Measurements from ENCODE around the gene POMGNT2. TPM values are rescaled to one million over a fixed set of nuclear protein-coding genes. Genes with fewer than 3 reads are reported as not detected.

The POMGNT2 gene
- total RNA-seq, 1 donor from 2014 or later = 13.0 TPM

GRCh38 chr3:43077707-43078106 lies 28.2 kb downstream of the POMGNT2 start:
- H3K4me3 ChIP-seq (ENCODE audit: low read length in 3 of 3) = no peak overlapping the region
- H3K36me3 ChIP-seq (ENCODE audit: control insufficient read depth in 3 of 3, insufficient read depth in 3 of 3, low read length in 3 of 3) = peaks cover 26 to 37% (median 36%) of the 10 kb centered on the region in 3 donors
- H3K4me1 ChIP-seq (ENCODE audit: control insufficient read depth in 3 of 3, insufficient read depth in 3 of 3, low read length in 3 of 3) = no peaks in the 10 kb centered on the region
- no peaks in the 10 kb centered on the region for H3K27me3 ChIP-seq (ENCODE audit: control insufficient read depth in 3 of 3, insufficient read depth in 3 of 3, low read length in 3 of 3)
- no peaks in the 10 kb centered on the region for H3K9me3 ChIP-seq (ENCODE audit: control insufficient read depth in 3 of 3, low read length in 3 of 3)
- H3K27ac ChIP-seq (ENCODE audit: low read depth, low read length) = no peak overlapping the region
- H3K9ac ChIP-seq (ENCODE audit: low read depth in 1 of 3, low read length in 3 of 3) = no peak overlapping the region

DNA sequence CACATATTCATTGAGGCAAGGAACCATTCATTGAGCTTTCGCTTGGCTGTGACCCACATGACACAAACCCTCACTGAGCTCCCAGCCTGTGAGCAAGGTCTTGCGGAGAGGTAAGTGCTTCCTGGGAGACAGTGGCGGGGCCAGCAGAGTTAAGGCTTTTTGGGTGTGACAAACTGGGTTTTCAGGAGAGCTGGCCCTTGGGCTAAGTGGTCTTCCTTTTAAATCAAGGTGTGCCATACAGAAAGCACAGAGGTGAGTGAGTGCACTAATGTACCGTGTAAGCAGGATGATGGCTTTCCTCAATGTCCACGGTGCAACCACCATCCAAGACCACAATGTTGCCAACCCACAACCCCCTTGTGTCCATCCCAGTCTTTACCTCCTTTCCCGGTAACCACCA lies 28.6 kb downstream of the POMGNT2 start:
- peaks cover 26 to 34% (median 33%) of the 10 kb centered on the region in 3 donors for H3K36me3 ChIP-seq (ENCODE audit: control insufficient read depth in 3 of 3, insufficient read depth in 3 of 3, low read length in 3 of 3)
- H3K27ac ChIP-seq (ENCODE audit: low read depth, low read length) = no peak overlapping the region
- no peaks in the 10 kb centered on the region for H3K27me3 ChIP-seq (ENCODE audit: control insufficient read depth in 3 of 3, insufficient read depth in 3 of 3, low read length in 3 of 3)
- no peaks in the 10 kb centered on the region for H3K9me3 ChIP-seq (ENCODE audit: control insufficient read depth in 3 of 3, low read length in 3 of 3)
- no peak overlapping the region for H3K4me3 ChIP-seq (ENCODE audit: low read length in 3 of 3)
- no peak overlapping the region for H3K9ac ChIP-seq (ENCODE audit: low read depth in 1 of 3, low read length in 3 of 3)
- no peaks in the 10 kb centered on the region for H3K4me1 ChIP-seq (ENCODE audit: control insufficient read depth in 3 of 3, insufficient read depth in 3 of 3, low read length in 3 of 3)

DNA sequence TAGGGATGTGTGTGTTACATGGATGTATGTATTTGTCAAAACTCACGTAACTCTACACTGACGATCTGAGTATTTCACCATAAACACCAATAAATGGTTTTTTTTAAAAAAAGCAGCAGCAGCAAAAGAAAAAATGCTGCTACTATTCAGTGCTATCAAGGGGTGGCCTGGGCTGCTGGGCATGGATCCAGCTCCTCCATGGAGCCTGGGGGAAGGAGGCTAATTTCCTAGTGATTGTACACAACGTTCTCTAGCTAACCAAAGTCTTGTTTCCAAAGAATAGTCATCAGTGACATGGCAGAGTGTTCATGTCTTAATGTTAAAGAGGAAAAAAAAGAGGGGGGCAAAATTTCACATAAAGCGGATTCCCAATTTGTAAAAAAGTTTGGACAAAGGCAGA lies 29.0 kb downstream of the POMGNT2 start:
- Histone ChIP-seq H3K9ac (ENCODE audit: low read depth in 1 of 3, low read length in 3 of 3) (no peak overlapping the region), H3K4me1 (ENCODE audit: control insufficient read depth in 3 of 3, insufficient read depth in 3 of 3, low read length in 3 of 3) (no peaks in the 10 kb centered on the region), H3K9me3 (ENCODE audit: control insufficient read depth in 3 of 3, low read length in 3 of 3) (no peaks in the 10 kb centered on the region), H3K27ac (ENCODE audit: low read depth, low read length) (no peak overlapping the region), H3K27me3 (ENCODE audit: control insufficient read depth in 3 of 3, insufficient read depth in 3 of 3, low read length in 3 of 3) (no peaks in the 10 kb centered on the region), H3K4me3 (ENCODE audit: low read length in 3 of 3) (no peak overlapping the region), H3K36me3 (ENCODE audit: control insufficient read depth in 3 of 3, insufficient read depth in 3 of 3, low read length in 3 of 3) (peaks cover 25 to 33% (median 32%) of the 10 kb centered on the region in 3 donors)

DNA sequence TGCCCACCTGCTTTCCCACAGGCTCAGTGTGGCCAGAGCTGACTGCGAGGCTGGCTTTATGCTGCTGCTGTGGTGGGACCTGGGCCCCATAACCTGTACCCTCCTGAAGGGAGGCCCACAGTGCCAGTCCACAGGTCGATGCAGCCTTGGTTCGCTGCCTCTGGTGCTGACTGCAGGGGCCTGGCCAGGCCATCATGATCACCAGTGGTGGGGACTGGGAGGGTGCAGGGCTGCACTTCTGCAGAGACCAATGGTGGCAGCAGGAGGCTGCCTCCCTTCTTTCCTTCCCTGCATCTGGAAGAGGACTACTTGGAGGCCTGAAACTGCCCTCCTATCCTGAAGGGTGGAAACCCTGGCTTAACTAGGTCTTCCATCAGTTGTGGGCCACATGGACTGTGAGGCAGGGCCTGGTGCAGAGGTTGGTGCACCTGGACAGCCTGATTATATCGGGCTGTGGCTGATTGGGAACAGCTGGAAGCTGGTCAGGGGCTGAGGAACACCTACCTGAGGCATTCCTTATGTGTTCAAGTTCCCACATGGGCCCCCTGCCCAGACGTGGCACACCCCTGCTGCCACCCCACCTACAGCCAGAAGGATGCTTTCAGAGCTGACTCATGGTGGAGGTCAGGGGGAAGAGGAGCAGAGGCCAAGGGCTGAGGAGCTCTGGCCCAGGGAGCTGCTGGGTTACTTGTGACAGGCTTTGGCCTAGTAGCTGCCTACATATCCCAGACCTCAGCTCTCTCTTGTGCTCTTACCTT lies 29.8 kb downstream of the POMGNT2 start:
- Histone ChIP-seq H3K4me3 (ENCODE audit: low read length in 3 of 3) (no peak overlapping the region), H3K27ac (ENCODE audit: low read depth, low read length) (no peak overlapping the region), H3K36me3 (ENCODE audit: control insufficient read depth in 3 of 3, insufficient read depth in 3 of 3, low read length in 3 of 3) (peaks cover 22 to 28% (median 25%) of the 10 kb centered on the region in 3 donors), H3K27me3 (ENCODE audit: control insufficient read depth in 3 of 3, insufficient read depth in 3 of 3, low read length in 3 of 3) (no peaks in the 10 kb centered on the region), H3K4me1 (ENCODE audit: control insufficient read depth in 3 of 3, insufficient read depth in 3 of 3, low read length in 3 of 3) (no peaks in the 10 kb centered on the region), H3K9me3 (ENCODE audit: control insufficient read depth in 3 of 3, low read length in 3 of 3) (no peaks in the 10 kb centered on the region), H3K9ac (ENCODE audit: low read depth in 1 of 3, low read length in 3 of 3) (no peak overlapping the region)

- Histone ChIP-seq H3K36me3 (ENCODE audit: control insufficient read depth in 3 of 3, insufficient read depth in 3 of 3, low read length in 3 of 3) (peaks cover 12 to 18% (median 15%) of the 10 kb centered on the region in 3 donors), H3K4me1 (ENCODE audit: control insufficient read depth in 3 of 3, insufficient read depth in 3 of 3, low read length in 3 of 3) (no peaks in the 10 kb centered on the region)
Observed at GRCh38 chr3:43074901-43075689, 30.8 kb downstream of the POMGNT2 start.

DNA sequence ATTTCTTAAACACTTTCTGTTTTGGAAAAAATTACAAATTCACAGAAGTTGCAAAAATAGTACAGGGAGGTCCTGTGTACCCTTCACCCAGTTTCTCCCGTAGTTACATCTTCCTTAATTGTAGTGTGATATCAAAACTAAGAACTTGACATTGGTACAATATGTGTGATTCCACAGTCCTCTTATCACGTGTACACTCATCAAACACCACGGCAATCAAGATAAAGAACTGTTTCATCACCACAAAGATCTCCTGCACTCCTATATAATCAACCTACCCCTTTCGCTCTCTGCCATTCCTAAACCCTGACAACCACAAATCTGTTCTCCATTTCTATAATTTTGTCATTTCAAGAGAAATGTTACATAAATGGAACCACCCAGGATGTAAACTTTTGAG lies 31.4 kb downstream of the POMGNT2 start:
- peaks cover 6 to 12% (median 12%) of the 10 kb centered on the region in 3 donors for H3K36me3 ChIP-seq (ENCODE audit: control insufficient read depth in 3 of 3, insufficient read depth in 3 of 3, low read length in 3 of 3)
- H3K27ac ChIP-seq (ENCODE audit: low read depth, low read length) = no peak overlapping the region
- no peaks in the 10 kb centered on the region for H3K4me1 ChIP-seq (ENCODE audit: control insufficient read depth in 3 of 3, insufficient read depth in 3 of 3, low read length in 3 of 3)
- H3K9me3 ChIP-seq (ENCODE audit: control insufficient read depth in 3 of 3, low read length in 3 of 3) = no peaks in the 10 kb centered on the region
- no peaks in the 10 kb centered on the region for H3K27me3 ChIP-seq (ENCODE audit: control insufficient read depth in 3 of 3, insufficient read depth in 3 of 3, low read length in 3 of 3)
- H3K4me3 ChIP-seq (ENCODE audit: low read length in 3 of 3) = no peak overlapping the region
- H3K9ac ChIP-seq (ENCODE audit: low read depth in 1 of 3, low read length in 3 of 3) = no peak overlapping the region

More at GRCh38 chr3:43074901-43075689, 30.8 kb downstream of the POMGNT2 start:
- H3K9me3 ChIP-seq (ENCODE audit: control insufficient read depth in 3 of 3, low read length in 3 of 3) = no peaks in the 10 kb centered on the region
- H3K27ac ChIP-seq (ENCODE audit: low read depth, low read length) = no peak overlapping the region
- no peak overlapping the region for H3K4me3 ChIP-seq (ENCODE audit: low read length in 3 of 3)
- H3K27me3 ChIP-seq (ENCODE audit: control insufficient read depth in 3 of 3, insufficient read depth in 3 of 3, low read length in 3 of 3) = no peaks in the 10 kb centered on the region
- H3K9ac ChIP-seq (ENCODE audit: low read depth in 1 of 3, low read length in 3 of 3) = no peak overlapping the region

DNA sequence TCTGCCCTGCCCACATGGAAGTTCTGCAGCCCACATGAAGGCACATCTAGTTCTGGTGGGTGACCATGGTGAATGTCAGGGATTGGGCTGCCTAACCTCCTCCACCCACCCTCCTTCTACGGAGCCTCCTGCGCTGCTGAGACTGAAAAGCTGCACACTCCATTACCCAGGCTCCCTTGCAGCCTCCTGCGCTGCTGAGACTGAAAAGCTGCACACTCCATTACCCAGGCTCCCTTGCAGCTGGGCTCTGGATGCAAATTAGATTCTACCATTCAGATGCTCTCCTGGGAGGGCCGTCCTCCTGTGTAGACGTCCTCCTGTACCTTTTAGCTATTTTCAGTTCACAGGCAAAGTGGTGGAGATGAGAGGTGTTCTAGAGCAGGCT lies 32.1 kb downstream of the POMGNT2 start:
- Histone ChIP-seq H3K4me1 (ENCODE audit: control insufficient read depth in 3 of 3, insufficient read depth in 3 of 3, low read length in 3 of 3) (no peaks in the 10 kb centered on the region), H3K9ac (ENCODE audit: low read depth in 1 of 3, low read length in 3 of 3) (no peak overlapping the region), H3K36me3 (ENCODE audit: control insufficient read depth in 3 of 3, insufficient read depth in 3 of 3, low read length in 3 of 3) (peaks cover 2 to 6% (median 5%) of the 10 kb centered on the region in 3 donors), H3K27me3 (ENCODE audit: control insufficient read depth in 3 of 3, insufficient read depth in 3 of 3, low read length in 3 of 3) (no peaks in the 10 kb centered on the region), H3K27ac (ENCODE audit: low read depth, low read length) (no peak overlapping the region), H3K9me3 (ENCODE audit: control insufficient read depth in 3 of 3, low read length in 3 of 3) (no peaks in the 10 kb centered on the region), H3K4me3 (ENCODE audit: low read length in 3 of 3) (no peak overlapping the region)

DNA sequence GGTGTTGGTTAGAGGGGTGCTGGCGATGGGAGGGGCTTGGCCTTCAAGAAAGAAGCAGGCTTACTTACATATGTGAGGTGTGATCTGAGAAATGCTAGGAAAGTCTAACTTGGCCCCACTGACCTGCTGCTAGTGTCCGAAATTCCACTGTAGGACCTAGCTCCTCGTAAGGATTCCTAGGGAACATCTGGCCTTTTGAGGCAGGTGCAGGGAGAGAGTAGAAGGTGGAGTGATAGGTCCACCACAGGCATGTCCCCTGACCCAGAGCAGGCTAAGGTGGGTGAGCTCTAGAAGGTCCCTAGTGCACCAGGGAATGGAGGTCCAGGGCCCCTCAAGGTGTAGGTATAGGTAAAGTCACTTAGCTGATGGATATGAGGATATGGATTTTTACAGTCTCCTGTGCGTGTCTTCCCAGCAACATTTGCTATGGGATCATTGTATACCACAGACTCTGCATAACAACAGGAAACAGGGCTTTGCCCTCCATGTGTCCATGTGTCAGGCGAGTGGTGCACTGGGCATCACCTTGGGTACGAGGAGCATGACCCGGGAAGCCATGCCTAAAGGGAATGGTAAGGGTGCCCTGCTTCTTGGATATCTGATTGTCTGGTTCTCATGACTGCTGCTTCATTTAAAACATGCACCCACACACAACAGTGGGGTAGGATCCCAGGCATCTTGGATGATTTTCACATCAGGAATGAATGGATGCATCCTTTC lies 32.6 kb downstream of the POMGNT2 start:
- peaks cover 0 to 2% (median under 1%) of the 10 kb centered on the region in 3 donors for H3K36me3 ChIP-seq (ENCODE audit: control insufficient read depth in 3 of 3, insufficient read depth in 3 of 3, low read length in 3 of 3)
- H3K27me3 ChIP-seq (ENCODE audit: control insufficient read depth in 3 of 3, insufficient read depth in 3 of 3, low read length in 3 of 3) = no peaks in the 10 kb centered on the region
- no peak overlapping the region for H3K4me3 ChIP-seq (ENCODE audit: low read length in 3 of 3)
- H3K27ac ChIP-seq (ENCODE audit: low read depth, low read length) = no peak overlapping the region
- H3K9ac ChIP-seq (ENCODE audit: low read depth in 1 of 3, low read length in 3 of 3) = no peak overlapping the region
- H3K4me1 ChIP-seq (ENCODE audit: control insufficient read depth in 3 of 3, insufficient read depth in 3 of 3, low read length in 3 of 3) = no peaks in the 10 kb centered on the region
- H3K9me3 ChIP-seq (ENCODE audit: control insufficient read depth in 3 of 3, low read length in 3 of 3) = no peaks in the 10 kb centered on the region

DNA sequence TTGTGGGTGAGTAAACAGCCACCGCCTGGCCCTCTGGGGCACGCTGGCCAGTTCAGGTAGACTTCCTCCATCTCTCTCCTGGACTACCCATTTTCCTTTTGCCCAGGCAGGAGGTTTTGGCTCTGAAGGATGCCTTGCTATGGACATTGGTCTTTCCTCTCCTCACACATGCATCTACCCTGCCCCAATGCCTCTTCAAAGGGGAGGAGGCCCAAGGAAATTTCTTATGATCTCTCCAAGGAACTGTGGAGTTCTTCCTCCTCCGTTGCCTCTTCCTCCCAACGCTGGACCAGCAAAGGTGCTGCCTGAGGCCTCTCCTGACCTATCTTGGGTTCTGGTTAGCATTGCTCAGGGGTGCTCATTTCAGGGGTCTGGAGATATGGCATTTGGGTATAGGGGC lies 33.5 kb downstream of the POMGNT2 start:
- no peaks in the 10 kb centered on the region for H3K9me3 ChIP-seq (ENCODE audit: control insufficient read depth in 3 of 3, low read length in 3 of 3)
- H3K27ac ChIP-seq (ENCODE audit: low read depth, low read length) = no peak overlapping the region
- H3K4me1 ChIP-seq (ENCODE audit: control insufficient read depth in 3 of 3, insufficient read depth in 3 of 3, low read length in 3 of 3) = no peaks in the 10 kb centered on the region
- H3K4me3 ChIP-seq (ENCODE audit: low read length in 3 of 3) = no peak overlapping the region
- H3K27me3 ChIP-seq (ENCODE audit: control insufficient read depth in 3 of 3, insufficient read depth in 3 of 3, low read length in 3 of 3) = no peaks in the 10 kb centered on the region
- no peak overlapping the region for H3K9ac ChIP-seq (ENCODE audit: low read depth in 1 of 3, low read length in 3 of 3)
- H3K36me3 ChIP-seq (ENCODE audit: control insufficient read depth in 3 of 3, insufficient read depth in 3 of 3, low read length in 3 of 3) = no peaks in the 10 kb centered on the region
